ENCODE results near the gene ERGIC1.

- TF ChIP-seq CTCF (IDR thresholded peaks at IDR 0.05): no peak
- no peak for TF ChIP-seq POLR2A (IDR thresholded peaks at IDR 0.05)
These were observed 601 bp downstream of the ERGIC1 start for GRCh38 chr5:172834415-172835289.

Measured in testis (tissue), 2 donors.